H1 (cell line): Measurements from ENCODE around the gene IL1RAPL1. TPM values are rescaled to one million over a fixed set of nuclear protein-coding genes. Genes with fewer than 3 reads are reported as not detected.

Experiments used
- ASH2L ChIP-seq: fragments of 200-600, 300-600 bp; sonication (generic); IDR thresholded peaks from one replicate; pipeline ENCODE4 v1.7.1; 2017; ENCODE audit warnings: low read length
- CHD2 ChIP-seq: IDR thresholded peaks from 2 replicates; pipeline ENCODE4 v1.6.1; 2012; ENCODE audit warnings: low read length, improper control_type of control experiment
- KDM5A ChIP-seq: fragments of 200-600 bp; IDR thresholded peaks from 2 replicates; pipeline ENCODE4 v1.7.1; 2012; ENCODE audit warnings: mild to moderate bottlenecking, low read length, inconsistent platforms, mixed read lengths
- polyA plus RNA-seq, 7 experiments: library from polyadenylated mRNA; depleted of rRNA in 3 of 7; stranded (reverse) in 5 of 7; unstranded in 2 of 7; fragments of >200 nt in 5 of 7; fragments of 200-250 nt in 2 of 7; gene quantifications; 1 replicate in 5 of 7; 2 replicates in 1 of 7; 4 replicates in 1 of 7; pipeline versions ENCODE4 v1.2.1 to v1.2.3, GENCODE V29; 2011 to 2013; ENCODE audit warnings: missing spikeins in 2 of 7, mixed read lengths in 2 of 7
- total RNA-seq: library from RNA; stranded (reverse); fragmentation: NEBNext Ultra II Directional; extraction: Animal tissue kit (Norgen Biotek cat#: 25700); gene quantifications from 2 replicates; pipeline ENCODE4 v1.2.1, GENCODE V29; 2021

Gene IL1RAPL1
- total and polyA plus RNA-seq, 2 of the 8 experiments (the other 6 are each of a cell fraction or from before 2014, with no cell fraction given) = 0.11 to 0.35 TPM

- TF ChIP-seq ASH2L = no peak
- no peak for TF ChIP-seq CHD2
- no peak for TF ChIP-seq KDM5A
- TF ChIP-seq, all 59 proteins: peak for 0
Measured at GRCh38 chrX:29285664-29286063, 698.4 kb downstream of the IL1RAPL1 start (continued).
